GM23338 (cell line): ENCODE measurements around the gene MED7. TPM values are rescaled to one million over a fixed set of nuclear protein-coding genes. Genes with fewer than 3 reads are reported as not detected.

Experiments
- ATAC-seq: fragments of 200-7000 bp; cut with Tn5 transposase; 3 replicates; pipeline ENCODE4 v1.9.1; 2020
- DNase-seq: peaks from one replicate; pipeline ENCODE4 v3.0.0-alpha.2; 2015; ENCODE audit warnings: low spot score
- H2AFZ ChIP-seq: fragments of 200-600 bp; sonication (generic); 2 replicates; pipeline ENCODE4 v1.8.0; 2016; ENCODE audit warnings: antibody characterized with exemption, mild to moderate bottlenecking, moderate library complexity
- H3F3A ChIP-seq: fragments of 200-600 bp; sonication (generic); replicated peaks from 2 replicates; pipeline ENCODE4 v1.8.0; 2017; ENCODE audit warnings: antibody characterized with exemption, mixed run types, low read depth
- H3K27ac ChIP-seq: fragments of 200-600 bp; sonication (generic); 2 replicates; pipeline ENCODE4 v1.6.1; 2016; ENCODE audit warnings: low read depth
- H3K27me3 ChIP-seq: fragments of 200-600 bp; sonication (generic); 2 replicates; pipeline ENCODE4 v1.8.0; 2016; ENCODE audit warnings: mild to moderate bottlenecking, mixed run types, moderate library complexity; ENCODE audit not compliant: insufficient read depth
- H3K36me3 ChIP-seq: fragments of 200-600 bp; sonication (generic); 2 replicates; pipeline ENCODE4 v1.8.0; 2016; ENCODE audit warnings: mild to moderate bottlenecking; ENCODE audit not compliant: insufficient read depth
- H3K4me1 ChIP-seq: fragments of 200-600 bp; sonication (generic); 2 replicates; pipeline ENCODE4 v1.8.0; 2016; ENCODE audit warnings: mild to moderate bottlenecking, moderate library complexity; ENCODE audit not compliant: insufficient read depth
- H3K4me2 ChIP-seq: fragments of 200-600 bp; sonication (generic); 2 replicates; pipeline ENCODE4 v1.7.1; 2017; ENCODE audit warnings: mixed run types
- H3K4me3 ChIP-seq: fragments of 200-600 bp; sonication (generic); 2 replicates; pipeline ENCODE4 v1.6.1; 2016; ENCODE audit warnings: mixed run types
- H3K79me2 ChIP-seq: fragments of 200-600 bp; sonication (generic); replicated peaks from 2 replicates; pipeline ENCODE4 v1.8.0; 2017; ENCODE audit warnings: mild to moderate bottlenecking; ENCODE audit not compliant: insufficient read depth
- H3K9me2 ChIP-seq: fragments of 200-600 bp; sonication (generic); 2 replicates; pipeline ENCODE4 v1.8.0; 2017; ENCODE audit not compliant: insufficient read depth
- H4K20me1 ChIP-seq: fragments of 200-600 bp; sonication (generic); replicated peaks from 2 replicates; pipeline ENCODE4 v1.8.0; 2017; ENCODE audit warnings: mild to moderate bottlenecking; ENCODE audit not compliant: insufficient read depth
- H3K27ac Mint-ChIP-seq: 2 replicates; pipeline ENCODE4 v1.8.0; 2020; ENCODE audit warnings: inconsistent platforms, mild to moderate bottlenecking, moderate library complexity, mixed read lengths
- H3K27me3 Mint-ChIP-seq: 3 replicates; pipeline ENCODE4 v1.8.0; 2022; ENCODE audit warnings: low read depth, mild to moderate bottlenecking, moderate library complexity, mixed read lengths, inconsistent platforms; ENCODE audit not compliant: insufficient read depth, poor library complexity
- H3K36me3 Mint-ChIP-seq: 3 replicates; pipeline ENCODE4 v1.8.0; 2021; ENCODE audit warnings: low read depth, mild to moderate bottlenecking, inconsistent platforms, moderate library complexity, mixed read lengths
- H3K4me1 Mint-ChIP-seq: 3 replicates; pipeline ENCODE4 v1.8.0; 2020; ENCODE audit warnings: mild to moderate bottlenecking, inconsistent platforms, mixed read lengths
- H3K4me3 Mint-ChIP-seq: 3 replicates; pipeline ENCODE4 v1.8.0; 2021; ENCODE audit warnings: moderate library complexity, mild to moderate bottlenecking, inconsistent platforms, mixed read lengths
- H3K9me3 Mint-ChIP-seq: 3 replicates; pipeline ENCODE4 v1.8.0; 2020; ENCODE audit warnings: moderate library complexity, mild to moderate bottlenecking, inconsistent platforms, mixed read lengths
- CREB1 ChIP-seq: fragments of 250-450 bp; sonication (Bioruptor Pico); IDR thresholded peaks from 2 replicates; pipeline ENCODE4 v1.5.0; 2020; ENCODE audit warnings: low read depth, mild to moderate bottlenecking, moderate library complexity
- EZH2 ChIP-seq: fragments of 200-600 bp; sonication (generic); IDR thresholded peaks from one replicate; pipeline ENCODE4 v1.8.0; 2017; ENCODE audit warnings: antibody characterized with exemption, mild to moderate bottlenecking, low read depth; ENCODE audit not compliant: unreplicated experiment
- EZH2phosphoT487 ChIP-seq: fragments of 200-600 bp; sonication (generic); IDR thresholded peaks from one replicate; pipeline ENCODE4 v1.8.1; 2018; ENCODE audit warnings: antibody characterized with exemption; ENCODE audit not compliant: unreplicated experiment
- JUNB ChIP-seq: IDR thresholded peaks from one replicate; pipeline ENCODE4 v1.6.1; 2016; ENCODE audit warnings: antibody characterized with exemption; ENCODE audit not compliant: unreplicated experiment
- NANOG ChIP-seq: IDR thresholded peaks from 2 replicates; pipeline ENCODE4 v1.6.1; 2016; ENCODE audit warnings: antibody characterized with exemption, borderline replicate concordance
- POLR2AphosphoS5 ChIP-seq: IDR thresholded peaks from 2 replicates; pipeline ENCODE4 v1.6.1; 2016; ENCODE audit warnings: antibody characterized with exemption, low read depth
- STAT1 ChIP-seq: IDR thresholded peaks from one replicate; pipeline ENCODE4 v1.6.1; 2016; ENCODE audit warnings: antibody characterized with exemption; ENCODE audit not compliant: unreplicated experiment
- ZNF331 ChIP-seq: fragments of 250-450 bp; sonication (Bioruptor Pico); IDR thresholded peaks from 2 replicates; pipeline ENCODE4 v1.5.0; 2020; ENCODE audit warnings: low read depth, mild to moderate bottlenecking, moderate library complexity
- polyA plus RNA-seq: library from polyadenylated mRNA; unstranded; fragments of >200 nt; fragmentation: Nextera tagmentation; extraction: Ambion mirVana; gene quantifications from 2 replicates; pipeline ENCODE4 v1.2.1, GENCODE V29; 2016
- total RNA-seq: library from RNA; depleted of rRNA; stranded (reverse); fragments of >200 nt; shearing (Covaris generic); gene quantifications from 2 replicates; pipeline ENCODE4 v1.2.3, GENCODE V29; 2014
- TF ChIP-seq, protein P1 (sequence below), 2 experiments: fragments of 200-600 bp in 1 of 2; sonication (generic) in 1 of 2; conservative IDR thresholded peaks; 2 replicates each; pipeline versions ENCODE4 v1.5.1 to v1.6.1; 2016 to 2017; ENCODE audit warnings: antibody characterized with exemption in 2 of 2, low read depth in 2 of 2, mild to moderate bottlenecking in 2 of 2, moderate library complexity in 1 of 2
- TF ChIP-seq, protein P2 (sequence below): IDR thresholded peaks from one replicate; pipeline ENCODE4 v1.6.1; 2018; ENCODE audit warnings: antibody characterized with exemption; ENCODE audit not compliant: unreplicated experiment
- TF ChIP-seq, protein P3 (sequence below): IDR thresholded peaks from 2 replicates; pipeline ENCODE4 v1.6.1; 2016; ENCODE audit warnings: antibody characterized with exemption

The MED7 gene
- total and polyA plus RNA-seq, 2 experiments from 2014 or later = 9.7 to 34.4 TPM

DNA sequence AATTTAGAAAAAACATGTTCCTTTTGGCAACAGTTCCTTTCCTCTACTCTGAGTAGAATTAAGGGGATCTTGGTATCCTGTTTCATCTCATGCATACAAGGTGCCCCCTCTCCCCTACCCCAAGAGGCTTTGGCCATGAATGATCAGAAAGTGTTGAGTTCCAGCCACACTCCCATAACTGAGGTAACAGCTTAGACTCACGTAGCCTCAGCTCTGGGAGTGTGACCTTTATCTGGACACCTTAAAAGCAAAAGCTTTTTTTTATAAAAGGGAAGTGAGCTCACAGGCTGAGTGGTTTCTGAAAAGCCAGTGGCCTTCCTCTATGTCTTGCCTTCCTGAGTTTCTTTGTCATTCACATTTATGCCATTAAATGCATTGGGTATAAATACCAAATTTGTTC, 32.9 kb downstream of the MED7 start:
- H4K20me1 ChIP-seq = no peaks in the 10 kb centered on the region
- no peaks in the 10 kb centered on the region for H3K36me3 ChIP-seq
- H3K36me3 Mint-ChIP-seq = no peaks in the 10 kb centered on the region
- ATAC-seq (no peak), DNase-seq (no peak)
- H3K4me3 ChIP-seq = no peak overlapping the region
- no peaks in the 10 kb centered on the region for H3K79me2 ChIP-seq
- no peaks in the 10 kb centered on the region for H3K27me3 ChIP-seq
- H3F3A ChIP-seq = no peaks in the 10 kb centered on the region
- no peaks in the 10 kb centered on the region for H3K4me1 ChIP-seq
- H3K9me2 ChIP-seq = no peaks in the 10 kb centered on the region
- H3K4me2 ChIP-seq = no peak overlapping the region
- no peak overlapping the region for H3K27ac Mint-ChIP-seq
- H2AFZ ChIP-seq = no peak overlapping the region
- H3K4me3 Mint-ChIP-seq = no peak overlapping the region
- no peaks in the 10 kb centered on the region for H3K9me3 Mint-ChIP-seq
- TF ChIP-seq EZH2phosphoT487 (no peak), STAT1 (no peak), NANOG (no peak)
- no peak overlapping the region for H3K27ac ChIP-seq
- H3K27me3 Mint-ChIP-seq = no peaks in the 10 kb centered on the region
- 0 out of 3 replicates have a peak, but pooled peaks cover 3% of the 10 kb centered on the region for H3K4me1 Mint-ChIP-seq

DNA sequence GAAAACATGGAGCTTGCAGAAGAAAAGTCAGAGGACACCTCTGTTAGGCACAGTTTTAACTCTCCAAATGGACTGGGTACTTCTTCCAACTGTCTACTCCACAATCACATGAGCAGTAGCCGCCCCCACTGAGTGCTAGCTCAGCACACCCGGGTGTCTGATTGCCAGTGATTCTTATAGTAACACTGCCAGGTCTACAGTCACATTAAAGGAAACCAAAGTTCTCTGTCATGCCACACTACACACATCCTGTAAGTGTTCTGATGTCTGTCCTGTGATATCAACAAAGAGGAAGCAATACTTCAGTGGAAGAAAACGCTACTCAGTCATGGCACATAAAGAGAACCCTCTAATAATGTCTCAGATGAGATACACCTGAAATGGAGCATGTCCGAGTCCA, 33.7 kb downstream of the MED7 start, which contains the start of gene HAVCR2:
Gene HAVCR2 (minus strand): TSS at position 69 of the 400 bp plus-strand sequence. CDS start 61 bp downstream, at position 8.
- Histone ChIP-seq H3K4me2 (no peak within 1 kb of the TSS), H3K4me1 (no peaks in the 10 kb centered on the region), H3K27me3 (no peaks in the 10 kb centered on the region), H3K27ac (no peak within 1 kb of the TSS), H3K9me2 (no peaks in the 10 kb centered on the region), H3K36me3 (no peaks in the 10 kb centered on the region), H2AFZ (no peak within 1 kb of the TSS; the same call in 1 of the 2 replicates), H3K79me2 (no peaks in the 10 kb centered on the region), H3F3A (no peaks in the 10 kb centered on the region), H4K20me1 (no peaks in the 10 kb centered on the region), H3K4me3 (no peak within 1 kb of the TSS)
- TF ChIP-seq EZH2phosphoT487 (no peak), EZH2 (no peak), STAT1 (no peak)
- TF ChIP-seq, protein P1, sequence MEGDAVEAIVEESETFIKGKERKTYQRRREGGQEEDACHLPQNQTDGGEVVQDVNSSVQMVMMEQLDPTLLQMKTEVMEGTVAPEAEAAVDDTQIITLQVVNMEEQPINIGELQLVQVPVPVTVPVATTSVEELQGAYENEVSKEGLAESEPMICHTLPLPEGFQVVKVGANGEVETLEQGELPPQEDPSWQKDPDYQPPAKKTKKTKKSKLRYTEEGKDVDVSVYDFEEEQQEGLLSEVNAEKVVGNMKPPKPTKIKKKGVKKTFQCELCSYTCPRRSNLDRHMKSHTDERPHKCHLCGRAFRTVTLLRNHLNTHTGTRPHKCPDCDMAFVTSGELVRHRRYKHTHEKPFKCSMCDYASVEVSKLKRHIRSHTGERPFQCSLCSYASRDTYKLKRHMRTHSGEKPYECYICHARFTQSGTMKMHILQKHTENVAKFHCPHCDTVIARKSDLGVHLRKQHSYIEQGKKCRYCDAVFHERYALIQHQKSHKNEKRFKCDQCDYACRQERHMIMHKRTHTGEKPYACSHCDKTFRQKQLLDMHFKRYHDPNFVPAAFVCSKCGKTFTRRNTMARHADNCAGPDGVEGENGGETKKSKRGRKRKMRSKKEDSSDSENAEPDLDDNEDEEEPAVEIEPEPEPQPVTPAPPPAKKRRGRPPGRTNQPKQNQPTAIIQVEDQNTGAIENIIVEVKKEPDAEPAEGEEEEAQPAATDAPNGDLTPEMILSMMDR (conservative IDR thresholded peaks at IDR 0.05; ENCODE audit: low read depth in 2 of 2) = no peak
- Mint-ChIP-seq H3K27me3 (no peaks in the 10 kb centered on the region), H3K9me3 (no peaks in the 10 kb centered on the region), H3K27ac (no peak within 1 kb of the TSS), H3K36me3 (no peaks in the 10 kb centered on the region), H3K4me1 (0 out of 3 replicates have a peak, but pooled peaks cover 3% of the 10 kb centered on the region), H3K4me3 (no peak within 1 kb of the TSS)
- no peak for DNase-seq
- no peak for ATAC-seq

DNA sequence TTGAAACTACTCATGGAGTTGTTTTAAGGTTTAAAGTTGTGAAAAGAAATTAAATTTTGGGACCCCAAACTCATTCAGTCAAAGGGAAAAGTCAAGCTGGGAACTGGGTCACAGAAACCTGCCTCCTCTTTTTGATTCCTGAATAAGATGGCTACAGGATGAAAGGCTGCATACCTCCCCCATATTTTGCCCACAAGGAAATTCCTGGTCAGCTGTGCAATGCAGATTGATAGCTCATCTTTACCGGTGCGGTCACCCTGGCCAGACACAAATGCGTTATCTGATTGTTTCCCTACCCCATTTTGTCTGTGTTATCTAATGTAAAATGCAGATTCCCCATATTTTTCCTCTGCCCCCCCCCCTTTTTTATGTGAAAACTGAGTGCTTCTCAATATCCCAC, 35.2 kb downstream of the MED7 start:
- DNase-seq (no peak), ATAC-seq (no peak)
- H3K4me3 ChIP-seq = no peak overlapping the region
- H3K27me3 ChIP-seq = no peaks in the 10 kb centered on the region
- peak overlapping the region; percentile 34; the same call in 1 of the 2 replicates for H2AFZ ChIP-seq
- Mint-ChIP-seq H3K27me3 (no peaks in the 10 kb centered on the region), H3K27ac (no peak overlapping the region), H3K4me1 (no peaks in the 10 kb centered on the region), H3K36me3 (no peaks in the 10 kb centered on the region), H3K9me3 (no peaks in the 10 kb centered on the region), H3K4me3 (no peak overlapping the region)
- no peak overlapping the region for H3K27ac ChIP-seq
- H4K20me1 ChIP-seq = no peaks in the 10 kb centered on the region
- no peaks in the 10 kb centered on the region for H3K4me1 ChIP-seq
- H3K9me2 ChIP-seq = no peaks in the 10 kb centered on the region
- H3F3A ChIP-seq = no peaks in the 10 kb centered on the region
- no peaks in the 10 kb centered on the region for H3K79me2 ChIP-seq
- no peaks in the 10 kb centered on the region for H3K36me3 ChIP-seq
- TF ChIP-seq, protein P1 (conservative IDR thresholded peaks at IDR 0.05; ENCODE audit: low read depth in 2 of 2) = no peak
- TF ChIP-seq, protein P2, sequence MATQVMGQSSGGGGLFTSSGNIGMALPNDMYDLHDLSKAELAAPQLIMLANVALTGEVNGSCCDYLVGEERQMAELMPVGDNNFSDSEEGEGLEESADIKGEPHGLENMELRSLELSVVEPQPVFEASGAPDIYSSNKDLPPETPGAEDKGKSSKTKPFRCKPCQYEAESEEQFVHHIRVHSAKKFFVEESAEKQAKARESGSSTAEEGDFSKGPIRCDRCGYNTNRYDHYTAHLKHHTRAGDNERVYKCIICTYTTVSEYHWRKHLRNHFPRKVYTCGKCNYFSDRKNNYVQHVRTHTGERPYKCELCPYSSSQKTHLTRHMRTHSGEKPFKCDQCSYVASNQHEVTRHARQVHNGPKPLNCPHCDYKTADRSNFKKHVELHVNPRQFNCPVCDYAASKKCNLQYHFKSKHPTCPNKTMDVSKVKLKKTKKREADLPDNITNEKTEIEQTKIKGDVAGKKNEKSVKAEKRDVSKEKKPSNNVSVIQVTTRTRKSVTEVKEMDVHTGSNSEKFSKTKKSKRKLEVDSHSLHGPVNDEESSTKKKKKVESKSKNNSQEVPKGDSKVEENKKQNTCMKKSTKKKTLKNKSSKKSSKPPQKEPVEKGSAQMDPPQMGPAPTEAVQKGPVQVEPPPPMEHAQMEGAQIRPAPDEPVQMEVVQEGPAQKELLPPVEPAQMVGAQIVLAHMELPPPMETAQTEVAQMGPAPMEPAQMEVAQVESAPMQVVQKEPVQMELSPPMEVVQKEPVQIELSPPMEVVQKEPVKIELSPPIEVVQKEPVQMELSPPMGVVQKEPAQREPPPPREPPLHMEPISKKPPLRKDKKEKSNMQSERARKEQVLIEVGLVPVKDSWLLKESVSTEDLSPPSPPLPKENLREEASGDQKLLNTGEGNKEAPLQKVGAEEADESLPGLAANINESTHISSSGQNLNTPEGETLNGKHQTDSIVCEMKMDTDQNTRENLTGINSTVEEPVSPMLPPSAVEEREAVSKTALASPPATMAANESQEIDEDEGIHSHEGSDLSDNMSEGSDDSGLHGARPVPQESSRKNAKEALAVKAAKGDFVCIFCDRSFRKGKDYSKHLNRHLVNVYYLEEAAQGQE = no peak
- no peak for TF ChIP-seq STAT1
- TF ChIP-seq EZH2 = no peak
- TF ChIP-seq JUNB = no peak
- TF ChIP-seq POLR2AphosphoS5 = no peak
- TF ChIP-seq, protein P3, sequence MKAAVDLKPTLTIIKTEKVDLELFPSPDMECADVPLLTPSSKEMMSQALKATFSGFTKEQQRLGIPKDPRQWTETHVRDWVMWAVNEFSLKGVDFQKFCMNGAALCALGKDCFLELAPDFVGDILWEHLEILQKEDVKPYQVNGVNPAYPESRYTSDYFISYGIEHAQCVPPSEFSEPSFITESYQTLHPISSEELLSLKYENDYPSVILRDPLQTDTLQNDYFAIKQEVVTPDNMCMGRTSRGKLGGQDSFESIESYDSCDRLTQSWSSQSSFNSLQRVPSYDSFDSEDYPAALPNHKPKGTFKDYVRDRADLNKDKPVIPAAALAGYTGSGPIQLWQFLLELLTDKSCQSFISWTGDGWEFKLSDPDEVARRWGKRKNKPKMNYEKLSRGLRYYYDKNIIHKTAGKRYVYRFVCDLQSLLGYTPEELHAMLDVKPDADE = no peak
- no peak for TF ChIP-seq CREB1 (CRISPR knock-in tag)
- TF ChIP-seq ZNF331 = no peak
- no peak for TF ChIP-seq EZH2phosphoT487
- no peak overlapping the region for H3K4me2 ChIP-seq
